Measurements from ENCODE around the gene PDE4D.

Gene PDE4D

GRCh38 chr5:59282726-59283125 lies 610.8 kb downstream of the PDE4D start:
- DNase-seq (ENCODE audit: low read depth): no peak

DNA sequence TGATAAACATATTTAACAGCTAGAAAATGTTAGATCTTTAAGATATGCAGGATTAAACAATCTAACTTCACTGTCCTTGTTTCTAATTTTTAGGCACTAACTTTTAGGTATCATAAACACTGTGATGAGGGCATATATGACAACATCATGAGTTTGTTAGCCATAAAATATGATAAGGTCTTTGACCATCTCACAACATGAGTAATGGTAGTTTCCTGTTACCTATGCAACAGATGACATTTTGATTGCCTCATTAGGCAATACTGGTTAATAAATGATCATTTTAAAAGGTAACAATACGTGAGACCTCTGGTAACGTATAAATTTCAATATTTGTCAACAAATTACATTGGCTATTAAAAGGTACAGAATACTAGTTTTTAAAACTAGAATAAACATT lies 613.5 kb downstream of the PDE4D start:
- DNase-seq (ENCODE audit: low read depth): no peak

- DNase-seq (ENCODE audit: low read depth): no peak
Observed at GRCh38 chr5:59276917-59277372, 616.6 kb downstream of the PDE4D start.

DNA sequence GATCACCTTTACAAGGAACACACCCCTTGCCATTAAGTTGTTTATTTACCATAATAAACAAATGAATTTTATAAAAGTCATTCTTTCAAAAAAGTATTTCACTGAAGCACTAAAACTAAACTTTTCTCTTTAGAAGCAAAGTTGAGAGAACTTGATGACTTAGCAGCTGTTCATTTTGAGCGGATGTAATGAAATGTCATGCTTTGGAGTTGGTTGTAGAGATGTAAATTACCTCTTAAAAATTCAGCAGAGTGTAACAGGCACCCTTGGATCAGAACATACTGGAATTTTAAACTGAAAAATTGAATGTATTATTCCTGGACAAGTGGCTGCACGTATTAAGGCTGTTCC lies 617.2 kb downstream of the PDE4D start:
- DNase-seq (ENCODE audit: low read depth): no peak

GRCh38 chr5:59275510-59276324 lies 617.8 kb downstream of the PDE4D start:
- no peak for DNase-seq (ENCODE audit: low read depth)

DNA sequence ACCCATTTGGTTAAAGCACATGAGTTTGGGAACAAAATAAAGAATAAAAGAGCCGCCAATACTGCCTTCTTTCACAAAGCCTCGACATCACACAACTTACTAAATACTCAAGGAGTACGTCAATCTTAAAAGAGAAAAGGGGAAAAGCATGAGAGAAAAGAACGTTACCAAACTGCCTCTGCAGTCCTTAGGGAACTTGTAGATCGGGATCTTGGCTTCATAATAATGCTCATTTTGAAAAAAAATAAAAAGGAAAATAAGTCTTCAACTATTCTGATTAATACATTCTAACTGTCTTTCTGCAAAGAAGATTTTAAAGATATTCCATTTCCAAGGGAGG lies 618.4 kb downstream of the PDE4D start:
- DNase-seq (ENCODE audit: low read depth): no peak

DNA sequence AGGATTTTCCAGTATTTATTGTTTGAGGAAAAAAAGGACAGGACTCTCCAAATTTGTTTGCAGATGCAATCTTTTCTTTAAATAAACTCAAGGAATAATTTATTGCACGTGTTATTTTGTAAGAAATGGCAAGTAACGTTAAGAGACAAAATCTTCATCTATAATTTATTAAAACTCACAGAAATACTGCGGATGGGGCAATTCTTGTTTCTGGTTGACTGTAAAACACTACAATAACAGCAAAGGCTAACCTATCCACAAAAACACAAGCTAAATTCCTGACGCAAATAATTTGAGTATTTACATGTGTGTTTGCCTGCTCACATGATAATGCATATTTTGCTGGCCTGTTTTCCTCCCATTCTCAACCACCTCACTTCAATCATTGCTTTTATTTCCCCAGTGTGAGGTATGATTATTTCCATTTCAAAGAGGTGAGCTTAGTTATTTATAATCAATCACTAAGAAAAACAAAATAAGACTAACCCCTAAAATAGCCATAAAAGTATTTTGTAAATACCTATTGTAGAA lies 619.4 kb downstream of the PDE4D start:
- DNase-seq (ENCODE audit: low read depth): no peak

DNA sequence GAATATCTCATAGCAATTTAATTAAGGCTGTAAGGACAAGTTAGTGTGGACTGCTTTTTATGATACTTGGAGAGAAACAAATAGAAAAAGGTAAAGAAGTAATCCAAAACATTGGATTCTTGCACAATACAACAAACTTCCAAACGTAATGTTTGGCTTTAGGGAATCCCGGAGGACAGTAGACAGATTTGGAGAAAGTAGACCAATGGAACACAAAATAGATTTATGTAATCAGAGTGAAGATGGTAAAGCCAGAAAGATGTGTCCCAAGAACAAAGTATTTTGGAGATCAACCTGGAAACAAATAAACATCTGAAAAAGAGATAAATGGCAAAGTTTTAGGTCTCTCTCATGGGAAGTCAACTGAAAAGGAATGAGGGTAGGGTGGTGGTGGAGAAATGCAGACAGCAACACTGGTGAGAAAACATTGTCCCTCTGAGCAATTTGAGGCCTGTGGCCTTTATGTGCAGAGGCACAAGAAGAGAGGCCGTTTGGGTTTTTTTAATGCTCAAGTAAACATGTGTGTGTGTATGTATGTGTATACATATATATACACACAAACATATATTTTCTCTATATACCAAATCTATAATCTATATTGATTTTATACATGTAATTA lies 620.6 kb downstream of the PDE4D start:
- DNase-seq (ENCODE audit: low read depth): no peak

DNA sequence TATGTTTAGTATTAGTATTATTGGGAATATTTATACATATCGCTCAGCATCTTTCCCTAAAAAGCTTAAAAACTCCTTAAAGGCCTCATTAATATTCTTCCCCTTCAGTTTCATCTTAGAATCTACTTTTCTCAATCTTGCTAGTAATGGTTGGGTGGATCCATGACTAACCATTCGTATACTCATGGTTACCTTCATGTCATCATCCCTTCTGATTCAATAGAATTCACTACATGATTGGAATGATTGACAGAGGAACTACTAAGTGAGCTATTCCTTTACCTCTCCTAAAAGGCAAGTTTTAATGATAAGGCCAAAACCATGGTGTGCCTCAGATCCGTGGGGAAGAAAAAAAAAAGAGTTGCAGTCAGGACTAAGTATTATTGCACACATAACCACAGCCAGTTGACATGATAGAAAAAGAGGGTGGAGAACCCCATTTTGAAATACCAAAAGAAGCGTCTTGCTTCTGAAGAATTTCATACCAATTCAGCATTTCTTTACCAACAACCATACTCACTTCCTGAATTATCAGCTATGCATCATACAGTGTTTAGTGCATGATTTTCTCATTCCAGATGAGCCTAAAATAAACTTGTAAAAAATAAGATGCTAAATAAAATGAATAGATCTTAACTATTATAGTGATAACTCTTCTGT lies 624.6 kb downstream of the PDE4D start:
- no peak for DNase-seq (ENCODE audit: low read depth)

DNA sequence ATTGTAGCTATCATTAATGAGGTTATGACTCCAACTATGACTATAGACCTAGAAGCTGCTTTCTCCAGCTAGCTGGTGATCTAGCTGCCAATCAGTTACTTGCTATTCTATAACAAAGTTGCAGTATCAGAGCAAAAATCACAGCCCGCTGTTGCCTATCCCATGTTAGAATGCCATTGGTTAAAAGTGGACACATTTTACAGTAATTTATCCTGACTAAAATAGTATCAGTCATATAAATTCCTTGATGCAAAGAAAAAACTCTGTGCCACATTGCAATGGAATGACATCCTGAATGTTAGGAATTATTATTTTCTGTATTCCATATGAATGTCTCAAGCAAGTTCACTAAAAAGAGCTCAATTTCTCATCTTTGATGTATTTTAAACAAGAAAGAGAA lies 626.5 kb downstream of the PDE4D start:
- DNase-seq (ENCODE audit: low read depth): no peak

- DNase-seq (ENCODE audit: low read depth): no peak
Observed at GRCh38 chr5:59266410-59266809, 627.1 kb downstream of the PDE4D start.

DNA sequence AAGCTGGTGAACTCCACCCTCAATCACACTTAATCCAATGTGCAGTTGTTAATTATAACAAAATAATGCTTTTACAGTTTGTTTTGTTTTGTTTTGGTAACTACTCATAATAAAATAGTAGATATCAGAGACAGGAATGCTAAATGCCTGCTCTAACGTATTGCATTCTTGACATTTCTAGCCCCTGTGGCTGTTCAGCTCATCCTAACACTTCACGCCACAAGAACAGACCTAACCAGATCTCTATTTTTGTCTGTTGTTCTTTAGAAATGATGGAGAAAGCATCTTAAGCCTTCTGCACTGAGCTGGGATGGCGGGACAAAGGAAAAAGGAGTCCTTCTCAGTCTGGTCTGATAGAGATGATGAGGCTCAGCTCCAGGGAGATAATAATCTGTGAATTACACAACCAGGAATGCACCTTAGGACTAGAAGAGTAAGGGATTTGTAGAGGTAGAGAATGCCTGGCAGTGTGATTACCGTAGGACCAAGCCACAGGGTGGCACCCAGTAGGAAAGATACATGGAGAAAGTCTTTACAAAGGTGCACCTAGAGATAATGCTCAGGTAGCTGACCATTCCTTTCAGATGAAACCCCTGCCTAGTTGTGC lies 628.8 kb downstream of the PDE4D start:
- DNase-seq (ENCODE audit: low read depth): no peak

- DNase-seq (ENCODE audit: low read depth): no peak
Observed at GRCh38 chr5:59264013-59264412, 629.5 kb downstream of the PDE4D start.

DNA sequence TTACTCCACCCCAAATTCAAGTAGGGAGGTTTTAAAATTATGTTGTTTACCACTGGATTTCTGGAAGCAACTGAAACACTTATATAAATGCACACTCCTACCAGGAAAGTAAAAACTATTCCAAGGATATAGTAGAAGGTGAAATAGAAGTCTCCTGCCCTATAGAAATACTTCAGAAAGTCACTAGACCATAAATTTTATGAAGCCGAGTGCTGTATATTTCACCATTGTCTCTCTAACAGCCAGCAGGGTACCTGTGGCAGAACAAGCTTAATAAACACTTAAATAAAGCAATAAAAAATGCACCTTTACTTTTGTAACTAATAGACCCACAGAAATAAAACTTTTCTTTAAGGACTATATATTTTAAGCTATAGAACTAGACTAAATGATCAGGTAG lies 631.6 kb downstream of the PDE4D start:
- DNase-seq (ENCODE audit: low read depth): no peak

- DNase-seq (ENCODE audit: low read depth): no peak
Observed at GRCh38 chr5:59260973-59261372, 632.6 kb downstream of the PDE4D start.

- no peak for DNase-seq (ENCODE audit: low read depth)
Observed at GRCh38 chr5:59260200-59260599, 633.3 kb downstream of the PDE4D start.

- no peak for DNase-seq (ENCODE audit: low read depth)
Observed at GRCh38 chr5:59259237-59259636, 634.3 kb downstream of the PDE4D start.

DNA sequence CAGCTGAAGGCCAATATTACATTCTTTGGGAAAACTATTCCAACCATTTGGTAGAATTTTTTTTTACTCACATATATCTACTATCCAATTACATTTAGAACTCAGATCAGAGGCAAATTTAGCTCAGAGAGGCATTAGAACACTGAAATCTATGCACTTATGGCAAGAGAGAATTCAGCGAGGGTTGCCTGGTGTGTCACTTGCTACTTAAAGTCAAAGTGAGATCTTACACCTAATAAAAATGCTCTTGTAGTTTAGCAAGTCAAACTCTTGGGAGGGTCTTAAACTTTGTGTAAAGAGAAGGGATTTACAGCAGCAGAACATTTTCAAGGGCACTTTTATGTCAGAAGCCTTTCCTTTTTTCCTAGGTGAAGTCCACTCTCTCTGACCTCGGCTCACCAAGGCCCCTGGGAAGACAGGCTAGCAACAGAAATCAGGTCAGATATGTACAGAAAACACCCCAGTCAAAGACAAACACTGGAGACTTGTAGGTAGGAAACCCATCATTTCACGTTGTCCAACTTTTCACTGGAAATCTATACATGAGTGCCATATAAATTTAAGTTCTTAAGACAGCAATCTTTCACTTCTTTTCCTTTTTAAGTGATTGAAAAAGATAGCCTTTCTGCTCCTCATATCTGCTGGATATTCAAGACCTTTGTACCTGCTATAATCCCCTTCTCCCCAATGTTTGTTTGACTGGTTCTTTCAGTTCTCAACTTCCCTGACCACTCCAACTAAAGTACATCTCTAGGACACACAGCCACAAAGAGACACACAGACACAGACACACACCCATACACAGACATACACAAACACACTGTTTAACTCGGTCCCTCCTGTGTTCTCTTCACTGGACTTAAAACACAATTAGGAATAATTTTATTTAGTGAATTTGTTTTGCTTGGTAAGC lies 635.8 kb downstream of the PDE4D start:
- no peak for DNase-seq (ENCODE audit: low read depth)

GRCh38 chr5:59256331-59256730 lies 637.2 kb downstream of the PDE4D start:
- no peak for DNase-seq (ENCODE audit: low read depth)

DNA sequence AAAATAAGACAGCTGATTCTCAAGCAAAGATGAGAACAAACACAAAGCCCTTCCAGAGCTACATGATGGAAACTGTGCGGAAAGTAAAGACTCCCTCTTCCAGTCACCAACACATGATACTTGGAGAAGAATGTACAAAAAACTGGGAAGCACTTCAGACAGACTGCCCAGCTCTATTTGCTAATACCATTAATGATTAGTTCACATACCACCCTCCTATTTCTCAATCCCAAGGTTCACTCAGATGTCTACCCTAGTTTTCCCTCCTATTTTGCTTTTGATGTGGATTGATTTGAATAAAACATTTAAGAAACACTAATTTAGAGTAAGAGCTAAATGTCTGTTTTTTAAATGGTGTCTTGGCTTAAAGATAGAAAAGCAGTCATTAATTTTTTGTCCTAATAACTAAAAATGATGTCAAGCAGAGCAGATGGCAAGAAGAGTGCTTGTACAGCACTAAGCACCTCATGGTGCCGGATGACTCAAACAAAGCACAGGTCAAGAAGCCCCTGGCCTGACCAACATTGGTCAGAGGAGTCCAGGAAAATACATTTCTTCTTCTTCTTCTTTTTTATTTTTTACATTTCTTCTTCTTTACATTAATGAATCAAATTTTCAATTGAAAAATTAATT lies 639.4 kb downstream of the PDE4D start:
- DNase-seq (ENCODE audit: low read depth): no peak

GRCh38 chr5:59253625-59254024 lies 639.9 kb downstream of the PDE4D start:
- no peak for DNase-seq (ENCODE audit: low read depth)
